HFF-Myc (cell line): ENCODE data around the gene TENT5A.

Source experiments
- DNase-seq: peaks from one replicate; pipeline ENCODE4 v3.0.0-alpha.2; 2011; ENCODE audit warnings: low read depth; ENCODE audit errors: extremely low read depth
- H3K4me3 ChIP-seq: replicated peaks from 2 replicates; pipeline ENCODE4 v1.5.1; 2011; ENCODE audit warnings: low read depth, mild to moderate bottlenecking, control low read depth, low read length
- CTCF ChIP-seq: IDR thresholded peaks from 2 replicates; pipeline ENCODE4 v1.5.1; 2012; ENCODE audit warnings: mild to moderate bottlenecking, low read depth, low read length, control low read depth; ENCODE audit errors: missing control alignments

The TENT5A gene

GRCh38 chr6:81793821-81794475 lies 41.5 kb upstream of the TENT5A start:
- H3K4me3 ChIP-seq: no peak overlapping the region
- DNase-seq: no peak
- TF ChIP-seq CTCF: no peak

DNA sequence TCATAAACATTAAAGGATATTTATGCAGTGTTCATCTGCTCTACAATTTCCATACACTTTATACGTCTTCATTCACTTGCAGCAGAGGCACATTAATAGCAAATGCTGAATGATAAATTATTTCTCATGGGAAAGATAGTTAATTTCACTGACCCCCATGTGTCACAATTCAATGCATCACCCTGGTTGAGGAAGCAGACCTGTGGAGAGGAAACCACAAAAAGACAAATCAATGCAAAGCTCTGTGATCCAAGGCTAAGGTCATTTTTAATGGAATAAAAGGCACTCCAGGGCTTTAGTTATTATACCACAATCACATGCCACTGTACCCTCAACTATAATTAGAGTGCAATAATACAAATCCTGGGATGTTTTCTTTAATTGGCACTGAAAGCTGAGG lies 40.3 kb upstream of the TENT5A start:
- no peak for TF ChIP-seq CTCF
- DNase-seq: no peak
- no peak overlapping the region for H3K4me3 ChIP-seq

- DNase-seq: no peak
- no peak overlapping the region for H3K4me3 ChIP-seq
- TF ChIP-seq CTCF: no peak
Measured at GRCh38 chr6:81791756-81792155, 39.3 kb upstream of the TENT5A start.

DNA sequence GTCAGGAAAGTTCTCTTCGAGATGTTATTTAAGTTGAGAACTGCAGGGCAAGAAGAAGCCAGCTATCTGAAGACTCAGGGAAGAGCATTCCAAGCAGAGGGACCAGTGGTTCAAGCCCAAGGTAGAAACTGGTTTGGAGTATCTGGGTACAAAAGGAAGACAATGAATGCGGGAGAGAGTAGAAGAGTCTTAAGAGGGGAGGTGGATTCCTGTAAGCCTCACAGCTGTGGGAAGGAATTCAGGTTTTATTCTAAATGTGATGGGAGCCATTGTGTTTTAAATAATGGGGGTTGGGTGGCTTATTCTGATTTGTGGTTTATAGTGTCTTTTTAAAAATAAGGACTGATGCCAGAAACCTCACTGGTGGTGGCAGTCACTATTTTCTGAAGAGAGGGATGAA lies 37.6 kb upstream of the TENT5A start:
- DNase-seq: no peak
- no peak overlapping the region for H3K4me3 ChIP-seq

DNA sequence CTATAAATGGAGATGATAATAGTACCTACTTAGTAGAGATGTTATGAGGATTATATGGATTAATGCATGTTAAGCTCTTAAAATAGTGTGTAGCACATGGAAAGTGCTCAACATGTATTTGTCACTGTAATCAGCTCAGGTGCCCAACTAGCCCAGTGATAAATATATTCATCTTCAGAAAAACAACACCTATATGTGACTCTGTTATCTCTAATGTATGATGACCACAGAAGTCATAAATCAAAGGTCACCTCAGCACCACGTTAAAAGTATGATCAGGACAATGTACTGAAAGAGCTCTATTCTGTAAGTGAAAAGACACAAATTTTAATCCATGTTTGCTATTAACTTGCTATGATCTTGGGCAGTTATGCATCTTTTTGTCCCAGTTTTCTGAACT lies 36.8 kb upstream of the TENT5A start:
- H3K4me3 ChIP-seq: no peak overlapping the region
- no peak for DNase-seq
- TF ChIP-seq CTCF: no peak

More for the DNA sequence above, 37.6 kb upstream of the TENT5A start:
- TF ChIP-seq CTCF: no peak

DNA sequence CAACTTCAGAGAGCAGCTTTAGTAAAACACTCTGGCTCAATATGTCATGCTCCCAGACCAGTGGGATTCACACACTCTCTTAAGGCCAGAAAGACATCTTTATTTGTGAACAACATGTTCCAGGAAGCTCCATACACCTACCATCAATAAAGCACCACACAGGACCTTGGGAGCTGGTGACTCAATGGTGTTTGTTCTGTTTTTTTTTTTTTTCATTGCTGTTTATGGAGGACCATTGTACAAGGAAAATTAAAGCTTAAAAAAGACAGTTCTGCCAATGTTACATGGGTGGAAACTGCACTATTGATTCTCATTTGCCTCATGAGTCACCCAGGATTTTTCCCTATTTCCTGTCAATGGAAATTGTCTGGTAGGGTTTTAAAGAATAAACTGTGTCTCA lies 36.3 kb upstream of the TENT5A start:
- DNase-seq: no peak
- H3K4me3 ChIP-seq: no peak overlapping the region
- no peak for TF ChIP-seq CTCF
